WTC11 (cell line): Measurements from ENCODE around the gene PDE11A. TPM values are rescaled to one million over a fixed set of nuclear protein-coding genes. Genes with fewer than 3 reads are reported as not detected.

Experiments used
- ATAC-seq: fragments of 200-7000 bp; cut with Tn5 transposase; 2 replicates; pipeline ENCODE4 v1.10.0; 2021; ENCODE audit warnings: mild to moderate bottlenecking, moderate library complexity
- CTCF ChIA-PET: fragments of 300-600 bp; sonication (Branson Sonifier 250); formaldehyde crosslinking; loops from one replicate; lab custom pipeline; 2021; ENCODE audit warnings: antibody characterized with exemption; lab: Charles Lee
- POLR2A ChIA-PET: fragments of 350-600 bp; sonication (Branson Sonifier 250); formaldehyde crosslinking; loops from one replicate; lab custom pipeline; 2021; ENCODE audit warnings: antibody characterized with exemption; lab: Charles Lee
- DNase-seq: peaks from one replicate; pipeline ENCODE4 v3.0.0; 2021; ENCODE audit warnings: low spot score
- H3K27ac Mint-ChIP-seq: 2 replicates; pipeline ENCODE4 v1.8.0; 2021; ENCODE audit warnings: mixed read lengths
- H3K27me3 Mint-ChIP-seq: 2 replicates; pipeline ENCODE4 v1.8.0; 2021; ENCODE audit warnings: low read depth, mild to moderate bottlenecking, moderate library complexity, mixed read lengths
- H3K36me3 Mint-ChIP-seq: 2 replicates; pipeline ENCODE4 v1.8.0; 2021; ENCODE audit warnings: mixed read lengths
- H3K4me1 Mint-ChIP-seq: 2 replicates; pipeline ENCODE4 v1.8.0; 2022; ENCODE audit warnings: mixed read lengths
- H3K4me3 Mint-ChIP-seq: 2 replicates; pipeline ENCODE4 v1.8.0; 2021; ENCODE audit warnings: mild to moderate bottlenecking, moderate library complexity, mixed read lengths
- H3K9me3 Mint-ChIP-seq: 2 replicates; pipeline ENCODE4 v1.8.0; 2021; ENCODE audit warnings: mixed read lengths
- NFE2L1 ChIP-seq: sonication (generic); formaldehyde crosslinking; IDR thresholded peaks from 2 replicates; pipeline ENCODE4 v1.8.1; 2023; ENCODE audit warnings: missing genetic modification reagents
- RORB ChIP-seq: fragments of 250-450 bp; sonication (Bioruptor Pico); IDR thresholded peaks from 2 replicates; pipeline ENCODE4 v1.9.0; 2021; ENCODE audit warnings: mild to moderate bottlenecking
- SMAD3 ChIP-seq: sonication (generic); formaldehyde crosslinking; IDR thresholded peaks from 2 replicates; pipeline ENCODE4 v1.8.0; 2022; ENCODE audit warnings: missing genetic modification reagents, mild to moderate bottlenecking, borderline replicate concordance
- ZNF232 ChIP-seq: sonication (generic); formaldehyde crosslinking; IDR thresholded peaks from 2 replicates; pipeline ENCODE4 v1.8.0; 2022; ENCODE audit warnings: mild to moderate bottlenecking, missing genetic modification reagents
- ZNF396 ChIP-seq: fragments of 250-450 bp; sonication (Bioruptor Pico); IDR thresholded peaks from 2 replicates; pipeline ENCODE4 v1.8.0; 2021; ENCODE audit warnings: mild to moderate bottlenecking, moderate library complexity, borderline replicate concordance
- total RNA-seq: library from RNA; stranded (reverse); gene quantifications from 3 replicates; pipeline ENCODE4 v1.2.3, GENCODE V29; 2021
- TF ChIP-seq, protein P1 (sequence below): sonication (generic); formaldehyde crosslinking; IDR thresholded peaks from 2 replicates; pipeline ENCODE4 v1.8.1; 2023; ENCODE audit warnings: mild to moderate bottlenecking, moderate library complexity, missing genetic modification reagents
- TF ChIP-seq, protein P2 (sequence below): fragments of 250-450 bp; sonication (Bioruptor Pico); IDR thresholded peaks from 2 replicates; pipeline ENCODE4 v1.9.0; 2021; ENCODE audit warnings: mild to moderate bottlenecking, borderline replicate concordance
- TF ChIP-seq, protein P3 (sequence below): fragments of 250-450 bp; sonication (Bioruptor Pico); IDR thresholded peaks from 2 replicates; pipeline ENCODE4 v1.9.0; 2021; ENCODE audit warnings: mild to moderate bottlenecking
- TF ChIP-seq, protein P4 (sequence below): sonication (generic); formaldehyde crosslinking; IDR thresholded peaks from 2 replicates; pipeline ENCODE4 v1.8.0; 2023; ENCODE audit warnings: missing genetic modification reagents
- TF ChIP-seq, protein P5 (sequence below): sonication (generic); formaldehyde crosslinking; IDR thresholded peaks from 2 replicates; pipeline ENCODE4 v1.8.0; 2023; ENCODE audit warnings: missing genetic modification reagents, mild to moderate bottlenecking, borderline replicate concordance
- TF ChIP-seq, protein P6 (sequence below): sonication (generic); formaldehyde crosslinking; IDR thresholded peaks from 2 replicates; pipeline ENCODE4 v1.8.1; 2023; ENCODE audit warnings: mild to moderate bottlenecking, missing genetic modification reagents
- TF ChIP-seq, protein P7 (sequence below): fragments of 200-600 bp; IDR thresholded peaks from 2 replicates; pipeline ENCODE4 v1.8.0; 2022; ENCODE audit warnings: antibody characterized with exemption
- TF ChIP-seq, protein P8 (sequence below): fragments of 250-450 bp; sonication (Bioruptor Pico); IDR thresholded peaks from 2 replicates; pipeline ENCODE4 v2.1.2; 2022; ENCODE audit warnings: mild to moderate bottlenecking, moderate library complexity

PDE11A gene
- total RNA-seq, 1 experiment from 2014 or later = 0.13 TPM

DNA sequence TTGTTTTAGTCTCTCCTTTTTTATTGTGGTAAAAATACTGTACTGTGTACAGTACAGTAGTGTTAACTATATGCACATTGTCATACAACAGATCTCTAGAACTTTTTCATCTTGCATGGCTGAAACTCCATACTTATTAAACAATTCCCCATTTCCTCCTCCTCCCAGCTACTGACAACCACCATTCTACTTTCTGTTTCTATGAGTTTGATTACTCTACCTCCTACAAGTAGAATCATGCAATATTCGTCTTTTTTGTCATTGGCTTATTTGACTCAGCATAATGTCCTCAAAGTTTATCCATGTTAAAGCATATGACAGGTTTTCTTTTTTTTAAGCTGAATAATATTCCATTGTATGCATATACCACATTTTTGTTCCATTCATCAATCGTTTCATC, 341.8 kb downstream of the PDE11A start:
- Mint-ChIP-seq H3K27me3 (peaks cover 100% of the 10 kb centered on the region), H3K36me3 (no peaks in the 10 kb centered on the region), H3K4me3 (no peak overlapping the region), H3K4me1 (peaks cover 12% of the 10 kb centered on the region), H3K9me3 (no peaks in the 10 kb centered on the region), H3K27ac (no peak overlapping the region)
- DNase-seq = no peak
- TF ChIP-seq, protein P1, sequence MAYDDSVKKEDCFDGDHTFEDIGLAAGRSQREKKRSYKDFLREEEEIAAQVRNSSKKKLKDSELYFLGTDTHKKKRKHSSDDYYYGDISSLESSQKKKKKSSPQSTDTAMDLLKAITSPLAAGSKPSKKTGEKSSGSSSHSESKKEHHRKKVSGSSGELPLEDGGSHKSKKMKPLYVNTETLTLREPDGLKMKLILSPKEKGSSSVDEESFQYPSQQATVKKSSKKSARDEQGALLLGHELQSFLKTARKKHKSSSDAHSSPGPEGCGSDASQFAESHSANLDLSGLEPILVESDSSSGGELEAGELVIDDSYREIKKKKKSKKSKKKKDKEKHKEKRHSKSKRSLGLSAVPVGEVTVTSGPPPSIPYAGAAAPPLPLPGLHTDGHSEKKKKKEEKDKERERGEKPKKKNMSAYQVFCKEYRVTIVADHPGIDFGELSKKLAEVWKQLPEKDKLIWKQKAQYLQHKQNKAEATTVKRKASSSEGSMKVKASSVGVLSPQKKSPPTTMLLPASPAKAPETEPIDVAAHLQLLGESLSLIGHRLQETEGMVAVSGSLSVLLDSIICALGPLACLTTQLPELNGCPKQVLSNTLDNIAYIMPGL (CRISPR knock-in tag) = no peak
- TF ChIP-seq, protein P2, sequence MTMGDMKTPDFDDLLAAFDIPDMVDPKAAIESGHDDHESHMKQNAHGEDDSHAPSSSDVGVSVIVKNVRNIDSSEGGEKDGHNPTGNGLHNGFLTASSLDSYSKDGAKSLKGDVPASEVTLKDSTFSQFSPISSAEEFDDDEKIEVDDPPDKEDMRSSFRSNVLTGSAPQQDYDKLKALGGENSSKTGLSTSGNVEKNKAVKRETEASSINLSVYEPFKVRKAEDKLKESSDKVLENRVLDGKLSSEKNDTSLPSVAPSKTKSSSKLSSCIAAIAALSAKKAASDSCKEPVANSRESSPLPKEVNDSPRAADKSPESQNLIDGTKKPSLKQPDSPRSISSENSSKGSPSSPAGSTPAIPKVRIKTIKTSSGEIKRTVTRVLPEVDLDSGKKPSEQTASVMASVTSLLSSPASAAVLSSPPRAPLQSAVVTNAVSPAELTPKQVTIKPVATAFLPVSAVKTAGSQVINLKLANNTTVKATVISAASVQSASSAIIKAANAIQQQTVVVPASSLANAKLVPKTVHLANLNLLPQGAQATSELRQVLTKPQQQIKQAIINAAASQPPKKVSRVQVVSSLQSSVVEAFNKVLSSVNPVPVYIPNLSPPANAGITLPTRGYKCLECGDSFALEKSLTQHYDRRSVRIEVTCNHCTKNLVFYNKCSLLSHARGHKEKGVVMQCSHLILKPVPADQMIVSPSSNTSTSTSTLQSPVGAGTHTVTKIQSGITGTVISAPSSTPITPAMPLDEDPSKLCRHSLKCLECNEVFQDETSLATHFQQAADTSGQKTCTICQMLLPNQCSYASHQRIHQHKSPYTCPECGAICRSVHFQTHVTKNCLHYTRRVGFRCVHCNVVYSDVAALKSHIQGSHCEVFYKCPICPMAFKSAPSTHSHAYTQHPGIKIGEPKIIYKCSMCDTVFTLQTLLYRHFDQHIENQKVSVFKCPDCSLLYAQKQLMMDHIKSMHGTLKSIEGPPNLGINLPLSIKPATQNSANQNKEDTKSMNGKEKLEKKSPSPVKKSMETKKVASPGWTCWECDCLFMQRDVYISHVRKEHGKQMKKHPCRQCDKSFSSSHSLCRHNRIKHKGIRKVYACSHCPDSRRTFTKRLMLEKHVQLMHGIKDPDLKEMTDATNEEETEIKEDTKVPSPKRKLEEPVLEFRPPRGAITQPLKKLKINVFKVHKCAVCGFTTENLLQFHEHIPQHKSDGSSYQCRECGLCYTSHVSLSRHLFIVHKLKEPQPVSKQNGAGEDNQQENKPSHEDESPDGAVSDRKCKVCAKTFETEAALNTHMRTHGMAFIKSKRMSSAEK (CRISPR knock-in tag) = no peak
- TF ChIP-seq RORB (no peak), NFE2L1 (CRISPR knock-in tag) (no peak), ZNF232 (no peak), ZNF396 (CRISPR knock-in tag) (no peak), SMAD3 (CRISPR knock-in tag) (no peak)
- TF ChIP-seq, protein P3, sequence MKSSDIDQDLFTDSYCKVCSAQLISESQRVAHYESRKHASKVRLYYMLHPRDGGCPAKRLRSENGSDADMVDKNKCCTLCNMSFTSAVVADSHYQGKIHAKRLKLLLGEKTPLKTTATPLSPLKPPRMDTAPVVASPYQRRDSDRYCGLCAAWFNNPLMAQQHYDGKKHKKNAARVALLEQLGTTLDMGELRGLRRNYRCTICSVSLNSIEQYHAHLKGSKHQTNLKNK (CRISPR knock-in tag) = no peak
- TF ChIP-seq, protein P4, sequence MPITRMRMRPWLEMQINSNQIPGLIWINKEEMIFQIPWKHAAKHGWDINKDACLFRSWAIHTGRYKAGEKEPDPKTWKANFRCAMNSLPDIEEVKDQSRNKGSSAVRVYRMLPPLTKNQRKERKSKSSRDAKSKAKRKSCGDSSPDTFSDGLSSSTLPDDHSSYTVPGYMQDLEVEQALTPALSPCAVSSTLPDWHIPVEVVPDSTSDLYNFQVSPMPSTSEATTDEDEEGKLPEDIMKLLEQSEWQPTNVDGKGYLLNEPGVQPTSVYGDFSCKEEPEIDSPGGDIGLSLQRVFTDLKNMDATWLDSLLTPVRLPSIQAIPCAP (CRISPR knock-in tag) = no peak
- TF ChIP-seq, protein P5, sequence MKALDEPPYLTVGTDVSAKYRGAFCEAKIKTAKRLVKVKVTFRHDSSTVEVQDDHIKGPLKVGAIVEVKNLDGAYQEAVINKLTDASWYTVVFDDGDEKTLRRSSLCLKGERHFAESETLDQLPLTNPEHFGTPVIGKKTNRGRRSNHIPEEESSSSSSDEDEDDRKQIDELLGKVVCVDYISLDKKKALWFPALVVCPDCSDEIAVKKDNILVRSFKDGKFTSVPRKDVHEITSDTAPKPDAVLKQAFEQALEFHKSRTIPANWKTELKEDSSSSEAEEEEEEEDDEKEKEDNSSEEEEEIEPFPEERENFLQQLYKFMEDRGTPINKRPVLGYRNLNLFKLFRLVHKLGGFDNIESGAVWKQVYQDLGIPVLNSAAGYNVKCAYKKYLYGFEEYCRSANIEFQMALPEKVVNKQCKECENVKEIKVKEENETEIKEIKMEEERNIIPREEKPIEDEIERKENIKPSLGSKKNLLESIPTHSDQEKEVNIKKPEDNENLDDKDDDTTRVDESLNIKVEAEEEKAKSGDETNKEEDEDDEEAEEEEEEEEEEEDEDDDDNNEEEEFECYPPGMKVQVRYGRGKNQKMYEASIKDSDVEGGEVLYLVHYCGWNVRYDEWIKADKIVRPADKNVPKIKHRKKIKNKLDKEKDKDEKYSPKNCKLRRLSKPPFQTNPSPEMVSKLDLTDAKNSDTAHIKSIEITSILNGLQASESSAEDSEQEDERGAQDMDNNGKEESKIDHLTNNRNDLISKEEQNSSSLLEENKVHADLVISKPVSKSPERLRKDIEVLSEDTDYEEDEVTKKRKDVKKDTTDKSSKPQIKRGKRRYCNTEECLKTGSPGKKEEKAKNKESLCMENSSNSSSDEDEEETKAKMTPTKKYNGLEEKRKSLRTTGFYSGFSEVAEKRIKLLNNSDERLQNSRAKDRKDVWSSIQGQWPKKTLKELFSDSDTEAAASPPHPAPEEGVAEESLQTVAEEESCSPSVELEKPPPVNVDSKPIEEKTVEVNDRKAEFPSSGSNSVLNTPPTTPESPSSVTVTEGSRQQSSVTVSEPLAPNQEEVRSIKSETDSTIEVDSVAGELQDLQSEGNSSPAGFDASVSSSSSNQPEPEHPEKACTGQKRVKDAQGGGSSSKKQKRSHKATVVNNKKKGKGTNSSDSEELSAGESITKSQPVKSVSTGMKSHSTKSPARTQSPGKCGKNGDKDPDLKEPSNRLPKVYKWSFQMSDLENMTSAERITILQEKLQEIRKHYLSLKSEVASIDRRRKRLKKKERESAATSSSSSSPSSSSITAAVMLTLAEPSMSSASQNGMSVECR (CRISPR knock-in tag) = no peak
- TF ChIP-seq, protein P6, sequence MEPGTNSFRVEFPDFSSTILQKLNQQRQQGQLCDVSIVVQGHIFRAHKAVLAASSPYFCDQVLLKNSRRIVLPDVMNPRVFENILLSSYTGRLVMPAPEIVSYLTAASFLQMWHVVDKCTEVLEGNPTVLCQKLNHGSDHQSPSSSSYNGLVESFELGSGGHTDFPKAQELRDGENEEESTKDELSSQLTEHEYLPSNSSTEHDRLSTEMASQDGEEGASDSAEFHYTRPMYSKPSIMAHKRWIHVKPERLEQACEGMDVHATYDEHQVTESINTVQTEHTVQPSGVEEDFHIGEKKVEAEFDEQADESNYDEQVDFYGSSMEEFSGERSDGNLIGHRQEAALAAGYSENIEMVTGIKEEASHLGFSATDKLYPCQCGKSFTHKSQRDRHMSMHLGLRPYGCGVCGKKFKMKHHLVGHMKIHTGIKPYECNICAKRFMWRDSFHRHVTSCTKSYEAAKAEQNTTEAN (CRISPR knock-in tag) = no peak
- TF ChIP-seq, protein P7, sequence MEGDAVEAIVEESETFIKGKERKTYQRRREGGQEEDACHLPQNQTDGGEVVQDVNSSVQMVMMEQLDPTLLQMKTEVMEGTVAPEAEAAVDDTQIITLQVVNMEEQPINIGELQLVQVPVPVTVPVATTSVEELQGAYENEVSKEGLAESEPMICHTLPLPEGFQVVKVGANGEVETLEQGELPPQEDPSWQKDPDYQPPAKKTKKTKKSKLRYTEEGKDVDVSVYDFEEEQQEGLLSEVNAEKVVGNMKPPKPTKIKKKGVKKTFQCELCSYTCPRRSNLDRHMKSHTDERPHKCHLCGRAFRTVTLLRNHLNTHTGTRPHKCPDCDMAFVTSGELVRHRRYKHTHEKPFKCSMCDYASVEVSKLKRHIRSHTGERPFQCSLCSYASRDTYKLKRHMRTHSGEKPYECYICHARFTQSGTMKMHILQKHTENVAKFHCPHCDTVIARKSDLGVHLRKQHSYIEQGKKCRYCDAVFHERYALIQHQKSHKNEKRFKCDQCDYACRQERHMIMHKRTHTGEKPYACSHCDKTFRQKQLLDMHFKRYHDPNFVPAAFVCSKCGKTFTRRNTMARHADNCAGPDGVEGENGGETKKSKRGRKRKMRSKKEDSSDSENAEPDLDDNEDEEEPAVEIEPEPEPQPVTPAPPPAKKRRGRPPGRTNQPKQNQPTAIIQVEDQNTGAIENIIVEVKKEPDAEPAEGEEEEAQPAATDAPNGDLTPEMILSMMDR = no peak
- TF ChIP-seq, protein P8, sequence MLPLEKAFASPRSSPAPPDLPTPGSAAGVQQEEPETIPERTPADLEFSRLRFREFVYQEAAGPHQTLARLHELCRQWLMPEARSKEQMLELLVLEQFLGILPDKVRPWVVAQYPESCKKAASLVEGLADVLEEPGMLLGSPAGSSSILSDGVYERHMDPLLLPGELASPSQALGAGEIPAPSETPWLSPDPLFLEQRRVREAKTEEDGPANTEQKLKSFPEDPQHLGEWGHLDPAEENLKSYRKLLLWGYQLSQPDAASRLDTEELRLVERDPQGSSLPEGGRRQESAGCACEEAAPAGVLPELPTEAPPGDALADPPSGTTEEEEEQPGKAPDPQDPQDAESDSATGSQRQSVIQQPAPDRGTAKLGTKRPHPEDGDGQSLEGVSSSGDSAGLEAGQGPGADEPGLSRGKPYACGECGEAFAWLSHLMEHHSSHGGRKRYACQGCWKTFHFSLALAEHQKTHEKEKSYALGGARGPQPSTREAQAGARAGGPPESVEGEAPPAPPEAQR (CRISPR knock-in tag) = no peak
- no peak for ATAC-seq
- CTCF ChIA-PET = interaction anchor here (1.1 to 2.1 kb wide), 4 partner anchors 12 to 566 kb away, joined by 3 to 8 read pairs (median 4); no protein-coding TSS in a partner anchor
- POLR2A ChIA-PET = no interaction called here
